Thyroid gland (tissue), 4 donors: ENCODE results near the gene KITLG. TPM values are rescaled to one million over a fixed set of nuclear protein-coding genes. Genes with fewer than 3 reads are reported as not detected.

Experiments
- DNase-seq, 2 donors: peaks; one replicate each; pipeline ENCODE4 v3.0.0-alpha.2; 2019
- H3K27ac ChIP-seq, 3 donors: fragments of 200-600 bp; sonication (generic); 1 replicate in 2 of 3; 2 replicates in 1 of 3; pipeline ENCODE4 v1.5.1; 2016 to 2019; ENCODE audit warnings: mild to moderate bottlenecking in 1 of 3, moderate library complexity in 1 of 3
- H3K27me3 ChIP-seq: fragments of 200-600 bp; sonication (generic); one replicate; pipeline ENCODE4 v1.5.1; 2019
- H3K36me3 ChIP-seq, 2 donors: fragments of 200-600 bp; sonication (generic); one replicate each; pipeline ENCODE4 v1.5.1; 2016 to 2019
- H3K4me1 ChIP-seq, 2 donors: fragments of 200-600 bp; sonication (generic); one replicate each; pipeline ENCODE4 v1.5.1; 2017 to 2019
- H3K4me3 ChIP-seq, 3 donors: fragments of 200-600 bp; sonication (generic); replicated peaks in 1 of 3; 1 replicate in 2 of 3; 2 replicates in 1 of 3; pipeline ENCODE4 v1.5.1; 2016; ENCODE audit warnings: mild to moderate bottlenecking in 1 of 3
- H3K9me3 ChIP-seq: fragments of 200-600 bp; sonication (generic); one replicate; pipeline ENCODE4 v1.5.1; 2017
- POLR2A ChIP-seq, 2 donors: fragments of 450-650 bp; IDR thresholded peaks; one replicate each; pipeline ENCODE4 v1.6.1; 2017; ENCODE audit warnings: antibody characterized with exemption in 2 of 2, mild to moderate bottlenecking in 2 of 2, moderate library complexity in 1 of 2
- WGBS, 2 donors: methylation state at CpG; one replicate each; pipeline ENCODE4 v1.1.5; 2017; 5-methylcytosine and 5-hydroxymethylcytosine counted together
- intact Hi-C: fragments of 100-400 bp; cut with DNase I; formaldehyde crosslinking; loops from one replicate; pipeline ENCODE4 v1.15.1; 2023
- total RNA-seq, 4 donors: library from RNA; depleted of rRNA; stranded (reverse); fragments of >200 nt; gene quantifications; one replicate each; pipeline ENCODE4 v1.2.3, GENCODE V29; 2016
- TF ChIP-seq, protein P1 (sequence below), 6 experiments: fragments of 200-600 bp in 3 of 6; fragments of 450-650 bp in 3 of 6; sonication (generic) in 3 of 6; IDR thresholded peaks; one replicate each; pipeline ENCODE4 v1.5.1; 2016 to 2019; ENCODE audit warnings: antibody characterized with exemption in 6 of 6, mild to moderate bottlenecking in 2 of 6, inconsistent platforms in 1 of 6, moderate library complexity in 1 of 6

The KITLG gene
- total RNA-seq, 4 donors from 2014 or later, result 6.8 to 10.3 (median 8.4) TPM

DNA sequence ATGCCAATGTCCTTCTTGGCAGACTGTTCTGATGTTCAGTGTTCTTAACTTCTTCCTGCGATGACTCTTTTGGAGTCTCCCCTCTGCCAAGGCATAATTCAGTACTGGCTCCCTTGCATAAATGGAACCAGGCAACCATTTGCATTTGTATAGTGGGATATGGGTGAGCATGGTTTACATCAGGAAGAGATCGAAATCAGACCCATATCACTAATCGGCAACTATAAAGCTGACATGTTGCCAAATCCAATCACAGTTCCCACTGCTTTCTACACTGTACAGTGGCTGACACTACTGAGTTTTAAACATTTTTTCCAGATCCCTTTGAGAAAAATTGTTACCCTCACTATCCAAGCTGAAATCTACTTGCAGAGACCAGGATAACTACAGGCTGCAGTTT is 83.8 kb downstream of the KITLG start:
- Histone ChIP-seq H3K27ac (no peak overlapping the region), H3K4me3 (no peak overlapping the region), H3K27me3 (no peaks in the 10 kb centered on the region), H3K36me3 (no peaks in the 10 kb centered on the region), H3K4me1 (no peaks in the 10 kb centered on the region), H3K9me3 (no peaks in the 10 kb centered on the region)
- DNase-seq, result no peak
- 91 to 96% methylated on average over 3 of the region's 3 CpGs for WGBS, 2 donors
- TF ChIP-seq, protein P1, sequence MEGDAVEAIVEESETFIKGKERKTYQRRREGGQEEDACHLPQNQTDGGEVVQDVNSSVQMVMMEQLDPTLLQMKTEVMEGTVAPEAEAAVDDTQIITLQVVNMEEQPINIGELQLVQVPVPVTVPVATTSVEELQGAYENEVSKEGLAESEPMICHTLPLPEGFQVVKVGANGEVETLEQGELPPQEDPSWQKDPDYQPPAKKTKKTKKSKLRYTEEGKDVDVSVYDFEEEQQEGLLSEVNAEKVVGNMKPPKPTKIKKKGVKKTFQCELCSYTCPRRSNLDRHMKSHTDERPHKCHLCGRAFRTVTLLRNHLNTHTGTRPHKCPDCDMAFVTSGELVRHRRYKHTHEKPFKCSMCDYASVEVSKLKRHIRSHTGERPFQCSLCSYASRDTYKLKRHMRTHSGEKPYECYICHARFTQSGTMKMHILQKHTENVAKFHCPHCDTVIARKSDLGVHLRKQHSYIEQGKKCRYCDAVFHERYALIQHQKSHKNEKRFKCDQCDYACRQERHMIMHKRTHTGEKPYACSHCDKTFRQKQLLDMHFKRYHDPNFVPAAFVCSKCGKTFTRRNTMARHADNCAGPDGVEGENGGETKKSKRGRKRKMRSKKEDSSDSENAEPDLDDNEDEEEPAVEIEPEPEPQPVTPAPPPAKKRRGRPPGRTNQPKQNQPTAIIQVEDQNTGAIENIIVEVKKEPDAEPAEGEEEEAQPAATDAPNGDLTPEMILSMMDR (IDR thresholded peaks at IDR 0.05), result no peak
- no peak for TF ChIP-seq POLR2A (IDR thresholded peaks at IDR 0.05)
- intact Hi-C loops, result no loop called here

DNA sequence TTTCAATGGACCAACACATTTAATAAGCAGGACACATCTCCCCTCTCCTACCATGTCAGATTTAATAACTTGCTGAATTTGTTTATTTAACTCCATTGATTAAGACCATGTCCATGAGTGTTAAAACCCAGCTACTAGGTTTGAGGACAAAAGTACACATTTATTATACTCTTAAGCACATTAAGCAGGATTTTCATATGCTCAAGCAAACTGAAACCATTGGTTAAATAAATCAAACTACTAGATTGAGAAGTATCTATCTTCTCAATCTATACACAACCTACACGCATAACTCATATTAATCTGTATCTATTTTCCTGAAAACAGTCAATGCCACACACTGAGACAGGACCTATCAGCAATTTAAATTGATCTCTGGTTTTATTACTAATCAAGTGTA is 85.2 kb downstream of the KITLG start:
- no peaks in the 10 kb centered on the region for H3K4me1 ChIP-seq
- H3K9me3 ChIP-seq, result no peaks in the 10 kb centered on the region
- no peak overlapping the region for H3K27ac ChIP-seq
- H3K36me3 ChIP-seq, result no peaks in the 10 kb centered on the region
- TF ChIP-seq, protein P1 (IDR thresholded peaks at IDR 0.05), result no peak
- no peak for TF ChIP-seq POLR2A (IDR thresholded peaks at IDR 0.05)
- DNase-seq, result no peak
- intact Hi-C loops, result no loop called here
- H3K4me3 ChIP-seq, result no peak overlapping the region
- 98 to 100% methylated on average over 1 of the region's 1 CpG for WGBS, 2 donors
- no peaks in the 10 kb centered on the region for H3K27me3 ChIP-seq

DNA sequence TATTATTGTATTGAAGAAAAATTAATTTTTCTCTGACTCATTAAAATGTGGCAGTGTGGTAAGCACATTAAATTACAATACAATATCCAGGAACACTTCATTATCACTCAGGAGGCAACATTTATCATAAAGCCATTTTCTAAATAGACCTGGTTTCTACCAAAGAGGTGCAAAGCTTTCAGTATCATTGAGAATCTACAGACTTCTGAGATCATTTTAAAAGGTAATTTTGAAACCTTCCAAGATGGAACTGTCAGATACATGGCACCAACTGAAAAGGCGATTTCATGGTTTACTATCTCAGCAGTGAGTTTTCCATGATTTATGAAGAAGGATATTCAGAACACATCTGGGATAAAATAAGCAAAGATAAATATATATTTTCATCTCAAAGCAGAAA is 85.8 kb downstream of the KITLG start:
- intact Hi-C loops, result no loop called here
- H3K4me1 ChIP-seq, result no peaks in the 10 kb centered on the region
- no peak overlapping the region for H3K4me3 ChIP-seq
- H3K27me3 ChIP-seq, result no peaks in the 10 kb centered on the region
- H3K36me3 ChIP-seq, result no peaks in the 10 kb centered on the region
- DNase-seq, result no peak
- no peak overlapping the region for H3K27ac ChIP-seq
- H3K9me3 ChIP-seq, result no peaks in the 10 kb centered on the region
- 92 to 98% methylated on average over 1 of the region's 1 CpG for WGBS, 2 donors
- TF ChIP-seq POLR2A (IDR thresholded peaks at IDR 0.05), result no peak
- TF ChIP-seq, protein P1 (IDR thresholded peaks at IDR 0.05), result no peak

DNA sequence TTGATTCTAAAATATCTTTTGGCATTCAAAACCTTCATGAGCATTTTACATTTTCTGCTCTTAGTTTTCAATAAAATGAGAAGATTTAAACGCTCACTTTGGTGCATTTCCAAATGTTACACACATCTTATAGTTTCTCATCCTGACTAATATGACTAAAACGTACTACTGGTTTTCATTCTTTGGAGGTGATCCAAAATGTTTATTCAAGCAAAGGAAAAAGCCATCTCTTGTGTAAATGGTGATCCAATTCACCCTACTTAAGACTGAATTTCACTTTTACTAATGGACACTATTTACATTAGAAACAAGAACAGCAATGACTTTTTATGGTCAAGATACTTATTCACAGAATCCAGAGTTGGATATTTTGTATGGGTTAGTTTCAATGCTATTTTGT is 86.6 kb downstream of the KITLG start:
- no peaks in the 10 kb centered on the region for H3K9me3 ChIP-seq
- no peak for DNase-seq
- TF ChIP-seq, protein P1 (IDR thresholded peaks at IDR 0.05), result no peak
- TF ChIP-seq POLR2A (IDR thresholded peaks at IDR 0.05), result no peak
- WGBS, 2 donors, result 46 to 48% methylated on average over 2 of the region's 2 CpGs
- no peak overlapping the region for H3K4me3 ChIP-seq
- H3K27me3 ChIP-seq, result no peaks in the 10 kb centered on the region
- no peaks in the 10 kb centered on the region for H3K4me1 ChIP-seq
- intact Hi-C loops, result no loop called here
- no peak overlapping the region for H3K27ac ChIP-seq
- H3K36me3 ChIP-seq, result no peaks in the 10 kb centered on the region

DNA sequence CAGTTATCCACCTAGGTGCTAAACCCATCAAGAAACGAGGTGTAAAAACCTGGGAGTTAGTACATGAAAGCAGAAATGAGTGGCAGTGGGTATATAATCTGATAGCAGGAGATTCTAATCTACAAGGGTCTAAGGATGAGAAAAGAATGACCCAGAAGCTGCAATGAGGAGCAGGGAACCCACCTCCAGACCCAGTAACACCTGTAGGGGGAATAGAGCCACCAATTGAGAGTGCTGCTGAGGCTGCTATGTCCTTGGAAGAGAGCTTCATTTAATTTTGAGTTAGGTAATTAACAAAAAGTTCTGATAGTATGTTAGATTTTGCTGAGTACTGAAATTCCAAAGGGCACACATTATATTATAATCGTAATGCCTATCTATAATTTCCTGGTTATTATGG is 89.8 kb downstream of the KITLG start:
- Histone ChIP-seq H3K9me3 (no peaks in the 10 kb centered on the region), H3K27me3 (no peaks in the 10 kb centered on the region), H3K4me3 (no peak overlapping the region), H3K36me3 (no peaks in the 10 kb centered on the region), H3K4me1 (no peaks in the 10 kb centered on the region), H3K27ac (no peak overlapping the region)
- intact Hi-C loops, result no loop called here
- no peak for DNase-seq
- WGBS, 2 donors, result 85 to 86% methylated on average over 2 of the region's 2 CpGs
- no peak for TF ChIP-seq POLR2A (IDR thresholded peaks at IDR 0.05)
- TF ChIP-seq, protein P1 (IDR thresholded peaks at IDR 0.05), result no peak
